HEK293 (cell line): ENCODE data around the gene COL4A1.

ENCODE experiments used
- ZBTB7A ChIP-seq: fragments of 450-650 bp; formaldehyde crosslinking; IDR thresholded peaks from 2 replicates; pipeline ENCODE4 v1.5.1; 2016; ENCODE audit warnings: low read depth, missing biosample characterization, missing genetic modification characterization
- TF ChIP-seq, protein P1 (sequence below): fragments of 450-650 bp; formaldehyde crosslinking; IDR thresholded peaks from 2 replicates; pipeline ENCODE4 v1.5.1; 2016; ENCODE audit warnings: missing biosample characterization, missing genetic modification characterization
- TF ChIP-seq, protein P2 (sequence below): fragments of 450-650 bp; formaldehyde crosslinking; IDR thresholded peaks from 2 replicates; pipeline ENCODE4 v1.5.1; 2016; ENCODE audit warnings: missing biosample characterization, missing genetic modification characterization

DNA sequence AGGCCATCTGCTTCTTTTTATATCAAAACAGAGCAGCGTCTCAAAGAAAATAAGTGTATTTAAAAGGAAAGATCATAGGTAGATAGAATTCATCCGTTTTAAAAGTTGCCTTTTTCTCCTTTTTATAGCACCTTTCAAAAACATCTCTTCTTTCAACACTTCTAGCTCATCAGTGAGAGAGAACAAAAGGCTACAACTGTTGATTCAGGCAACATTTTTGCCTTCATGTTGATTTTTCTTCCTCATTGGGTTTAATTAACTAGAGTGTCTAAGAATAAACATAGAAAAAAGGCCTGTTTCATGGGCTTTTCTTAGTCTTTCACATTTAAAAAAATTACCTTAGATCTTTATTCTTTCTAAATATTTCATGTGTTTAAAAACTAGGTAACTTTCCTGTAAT, 13.7 kb upstream of the COL4A1 start:
- TF ChIP-seq, protein P1, sequence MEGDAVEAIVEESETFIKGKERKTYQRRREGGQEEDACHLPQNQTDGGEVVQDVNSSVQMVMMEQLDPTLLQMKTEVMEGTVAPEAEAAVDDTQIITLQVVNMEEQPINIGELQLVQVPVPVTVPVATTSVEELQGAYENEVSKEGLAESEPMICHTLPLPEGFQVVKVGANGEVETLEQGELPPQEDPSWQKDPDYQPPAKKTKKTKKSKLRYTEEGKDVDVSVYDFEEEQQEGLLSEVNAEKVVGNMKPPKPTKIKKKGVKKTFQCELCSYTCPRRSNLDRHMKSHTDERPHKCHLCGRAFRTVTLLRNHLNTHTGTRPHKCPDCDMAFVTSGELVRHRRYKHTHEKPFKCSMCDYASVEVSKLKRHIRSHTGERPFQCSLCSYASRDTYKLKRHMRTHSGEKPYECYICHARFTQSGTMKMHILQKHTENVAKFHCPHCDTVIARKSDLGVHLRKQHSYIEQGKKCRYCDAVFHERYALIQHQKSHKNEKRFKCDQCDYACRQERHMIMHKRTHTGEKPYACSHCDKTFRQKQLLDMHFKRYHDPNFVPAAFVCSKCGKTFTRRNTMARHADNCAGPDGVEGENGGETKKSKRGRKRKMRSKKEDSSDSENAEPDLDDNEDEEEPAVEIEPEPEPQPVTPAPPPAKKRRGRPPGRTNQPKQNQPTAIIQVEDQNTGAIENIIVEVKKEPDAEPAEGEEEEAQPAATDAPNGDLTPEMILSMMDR (tag by site-specific recombination) = no peak
- TF ChIP-seq, protein P2, sequence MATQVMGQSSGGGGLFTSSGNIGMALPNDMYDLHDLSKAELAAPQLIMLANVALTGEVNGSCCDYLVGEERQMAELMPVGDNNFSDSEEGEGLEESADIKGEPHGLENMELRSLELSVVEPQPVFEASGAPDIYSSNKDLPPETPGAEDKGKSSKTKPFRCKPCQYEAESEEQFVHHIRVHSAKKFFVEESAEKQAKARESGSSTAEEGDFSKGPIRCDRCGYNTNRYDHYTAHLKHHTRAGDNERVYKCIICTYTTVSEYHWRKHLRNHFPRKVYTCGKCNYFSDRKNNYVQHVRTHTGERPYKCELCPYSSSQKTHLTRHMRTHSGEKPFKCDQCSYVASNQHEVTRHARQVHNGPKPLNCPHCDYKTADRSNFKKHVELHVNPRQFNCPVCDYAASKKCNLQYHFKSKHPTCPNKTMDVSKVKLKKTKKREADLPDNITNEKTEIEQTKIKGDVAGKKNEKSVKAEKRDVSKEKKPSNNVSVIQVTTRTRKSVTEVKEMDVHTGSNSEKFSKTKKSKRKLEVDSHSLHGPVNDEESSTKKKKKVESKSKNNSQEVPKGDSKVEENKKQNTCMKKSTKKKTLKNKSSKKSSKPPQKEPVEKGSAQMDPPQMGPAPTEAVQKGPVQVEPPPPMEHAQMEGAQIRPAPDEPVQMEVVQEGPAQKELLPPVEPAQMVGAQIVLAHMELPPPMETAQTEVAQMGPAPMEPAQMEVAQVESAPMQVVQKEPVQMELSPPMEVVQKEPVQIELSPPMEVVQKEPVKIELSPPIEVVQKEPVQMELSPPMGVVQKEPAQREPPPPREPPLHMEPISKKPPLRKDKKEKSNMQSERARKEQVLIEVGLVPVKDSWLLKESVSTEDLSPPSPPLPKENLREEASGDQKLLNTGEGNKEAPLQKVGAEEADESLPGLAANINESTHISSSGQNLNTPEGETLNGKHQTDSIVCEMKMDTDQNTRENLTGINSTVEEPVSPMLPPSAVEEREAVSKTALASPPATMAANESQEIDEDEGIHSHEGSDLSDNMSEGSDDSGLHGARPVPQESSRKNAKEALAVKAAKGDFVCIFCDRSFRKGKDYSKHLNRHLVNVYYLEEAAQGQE (tag by site-specific recombination) = no peak
- TF ChIP-seq ZBTB7A (tag by site-specific recombination) = no peak
